GM18951 (cell line): Measurements from ENCODE around the gene RBM42.
"Not testable (repeated sequence)": the region's sequence is repeated elsewhere in the genome, so short reads cannot be mapped to it uniquely, and the experiment has no call there.

Experiments used
- POLR2A ChIP-seq: IDR thresholded peaks from 4 replicates; pipeline ENCODE4 v1.6.1; 2011; ENCODE audit warnings: mild to moderate bottlenecking; ENCODE audit not compliant: insufficient read length, insufficient read depth; ENCODE audit errors: extremely low read depth
- in situ Hi-C: fragments of 300-500 bp; cut with MboI; formaldehyde crosslinking; loops from one replicate; pipeline ENCODE4 v1.12.0; 2022; ENCODE audit warnings: low sequenced_read_pairs, mixed read lengths, inconsistent platforms; ENCODE audit not compliant: unreplicated experiment

RBM42 gene, protein sequence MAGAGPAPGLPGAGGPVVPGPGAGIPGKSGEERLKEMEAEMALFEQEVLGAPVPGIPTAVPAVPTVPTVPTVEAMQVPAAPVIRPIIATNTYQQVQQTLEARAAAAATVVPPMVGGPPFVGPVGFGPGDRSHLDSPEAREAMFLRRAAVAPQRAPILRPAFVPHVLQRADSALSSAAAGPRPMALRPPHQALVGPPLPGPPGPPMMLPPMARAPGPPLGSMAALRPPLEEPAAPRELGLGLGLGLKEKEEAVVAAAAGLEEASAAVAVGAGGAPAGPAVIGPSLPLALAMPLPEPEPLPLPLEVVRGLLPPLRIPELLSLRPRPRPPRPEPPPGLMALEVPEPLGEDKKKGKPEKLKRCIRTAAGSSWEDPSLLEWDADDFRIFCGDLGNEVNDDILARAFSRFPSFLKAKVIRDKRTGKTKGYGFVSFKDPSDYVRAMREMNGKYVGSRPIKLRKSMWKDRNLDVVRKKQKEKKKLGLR

DNA sequence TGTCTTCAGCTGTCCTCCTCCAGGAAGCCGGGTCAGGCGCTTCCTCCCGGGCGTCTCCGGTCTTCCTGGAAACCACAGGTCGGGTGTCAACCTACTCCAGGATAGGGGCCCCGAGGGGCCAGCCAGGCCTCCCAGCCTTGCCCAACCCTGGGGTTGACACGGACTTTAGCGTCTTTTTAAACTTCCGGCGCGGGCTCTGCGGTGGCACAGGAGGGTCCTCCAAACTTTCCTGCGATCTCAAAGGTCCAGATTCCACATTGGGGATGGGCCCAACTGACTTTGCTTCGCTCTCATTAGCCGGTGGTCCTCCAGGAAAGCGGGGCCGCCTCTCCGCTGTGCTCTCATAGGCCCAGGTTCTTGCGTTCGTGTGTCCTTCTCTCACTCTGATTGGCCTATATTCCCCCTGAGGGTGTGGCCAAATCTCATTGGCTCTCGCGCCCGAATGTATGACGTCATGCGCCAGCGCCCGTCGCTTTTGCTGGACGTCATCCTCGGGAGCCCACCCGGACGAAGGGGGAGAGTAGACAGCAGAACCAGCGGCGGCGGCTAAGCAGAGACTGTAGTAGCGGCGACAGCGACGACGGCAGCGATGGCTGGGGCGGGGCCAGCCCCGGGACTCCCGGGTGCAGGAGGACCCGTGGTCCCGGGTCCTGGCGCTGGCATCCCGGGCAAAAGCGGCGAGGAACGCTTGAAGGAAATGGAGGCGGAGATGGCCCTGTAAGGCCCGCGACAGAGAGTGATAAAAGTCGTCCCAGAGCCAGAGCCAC, at the start of gene RBM42:
RBM42 (plus strand) TSS at position 472 of the 767 bp plus-strand sequence; CDS start at position 590, 118 bp downstream.
- in situ Hi-C loops = no loop called here
- peak; percentile 70 for TF ChIP-seq POLR2A

DNA sequence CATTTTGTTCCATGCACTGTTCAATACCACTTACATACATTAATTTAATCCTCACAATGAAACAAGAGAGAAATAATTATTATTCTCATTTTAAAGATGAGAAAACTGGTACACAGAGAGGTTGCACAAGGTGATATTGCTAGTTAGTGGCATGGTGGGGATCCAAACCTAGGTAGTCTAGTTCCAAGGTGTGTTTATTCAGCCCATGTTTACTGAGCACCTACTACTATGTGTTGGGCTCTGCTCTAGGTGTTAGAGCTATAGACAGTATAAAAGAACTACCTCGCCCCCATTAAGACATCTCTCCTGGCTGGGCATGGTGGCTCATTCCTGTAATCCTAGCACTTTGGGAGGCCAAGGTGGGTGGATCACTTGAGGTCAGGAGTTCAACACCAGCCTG, 46.1 kb upstream of the RBM42 start:
- in situ Hi-C loops = no loop called here
- no peak for TF ChIP-seq POLR2A

DNA sequence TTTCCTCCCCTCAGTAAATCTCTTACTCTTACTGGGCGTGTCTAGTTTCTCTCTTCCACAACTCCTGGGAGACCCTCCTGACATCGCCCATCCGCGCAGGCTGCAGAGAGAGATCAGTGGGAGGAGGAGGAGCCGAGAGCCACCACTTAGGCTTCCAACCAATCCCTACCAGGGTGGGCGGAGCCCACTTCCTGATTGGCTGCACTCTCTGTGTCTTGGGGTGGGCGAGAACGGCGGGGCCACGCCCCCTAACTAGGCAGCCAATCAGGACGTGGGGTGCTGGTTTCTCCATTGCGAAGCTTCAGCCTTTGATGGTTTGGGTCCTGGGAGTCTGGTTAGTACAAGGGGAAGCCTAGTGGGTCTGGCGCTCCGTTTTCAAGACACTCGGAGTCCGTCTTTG, 43.0 kb upstream of the RBM42 start, which contains the start of gene PMIS2:
PMIS2 (plus strand) TSS at position 326 of the 400 bp plus-strand sequence. CDS start 87 bp downstream, outside the sequence.
- in situ Hi-C loops = no loop called here
- no peak for TF ChIP-seq POLR2A

DNA sequence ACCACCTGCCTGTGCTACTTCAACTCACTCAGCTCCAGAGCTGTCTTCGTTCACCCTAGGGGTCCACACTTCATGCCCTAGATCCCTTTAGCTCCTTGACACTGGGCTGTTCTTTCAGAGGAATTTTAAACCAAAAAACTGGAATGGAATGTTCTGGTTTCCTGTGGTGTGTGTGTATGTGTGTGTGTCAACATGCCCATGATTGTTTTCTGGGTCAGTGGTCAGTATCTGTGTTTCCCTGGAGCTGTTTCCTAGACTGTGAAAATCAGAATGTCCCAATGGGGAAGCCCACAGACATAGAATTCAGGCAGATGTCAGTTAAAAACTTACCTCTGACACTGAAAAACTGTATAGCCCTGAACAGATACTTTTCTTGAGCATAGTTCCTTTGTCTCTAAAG, 41.5 kb upstream of the RBM42 start:
- in situ Hi-C loops = no loop called here
- TF ChIP-seq POLR2A = no peak

DNA sequence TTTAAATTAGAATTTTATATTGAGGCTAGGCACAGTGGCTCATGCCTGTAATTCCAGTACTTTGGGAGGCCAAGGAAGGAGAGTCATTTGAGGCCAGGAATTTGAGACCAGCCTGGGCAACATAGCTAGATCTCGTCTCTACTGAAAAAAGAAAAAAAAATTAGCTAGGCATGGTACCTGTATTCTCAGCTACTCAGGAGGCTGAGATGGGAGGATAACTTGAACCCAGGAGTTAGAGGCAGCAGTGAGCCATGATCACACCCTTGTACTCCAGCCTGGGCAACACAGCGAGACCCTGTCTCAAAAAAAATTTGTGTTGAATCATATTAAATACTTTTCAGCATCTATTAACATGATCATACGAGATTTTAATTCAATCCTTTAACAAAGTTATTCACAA, 38.0 kb upstream of the RBM42 start:
- in situ Hi-C loops = no loop called here
- no peak for TF ChIP-seq POLR2A

DNA sequence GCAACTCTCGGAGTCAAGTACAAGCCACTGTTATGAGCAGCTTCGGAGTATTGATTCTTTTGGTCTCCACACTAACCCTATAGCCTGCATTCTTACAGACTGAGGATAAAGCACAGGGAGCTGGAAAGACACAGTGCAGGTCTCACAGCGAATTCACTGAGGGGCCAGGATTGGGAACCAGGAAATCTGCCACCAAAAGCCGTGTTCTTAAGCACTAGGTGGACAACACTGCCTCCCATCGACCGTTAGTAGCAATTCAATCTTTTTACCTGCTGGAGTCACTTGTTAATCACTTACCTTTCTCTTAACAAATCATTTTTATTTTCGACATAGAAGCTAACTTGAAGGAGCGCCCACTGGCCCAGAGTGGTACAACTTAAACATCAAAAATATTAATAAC, 36.6 kb upstream of the RBM42 start:
- TF ChIP-seq POLR2A = no peak
- in situ Hi-C loops = no loop called here

DNA sequence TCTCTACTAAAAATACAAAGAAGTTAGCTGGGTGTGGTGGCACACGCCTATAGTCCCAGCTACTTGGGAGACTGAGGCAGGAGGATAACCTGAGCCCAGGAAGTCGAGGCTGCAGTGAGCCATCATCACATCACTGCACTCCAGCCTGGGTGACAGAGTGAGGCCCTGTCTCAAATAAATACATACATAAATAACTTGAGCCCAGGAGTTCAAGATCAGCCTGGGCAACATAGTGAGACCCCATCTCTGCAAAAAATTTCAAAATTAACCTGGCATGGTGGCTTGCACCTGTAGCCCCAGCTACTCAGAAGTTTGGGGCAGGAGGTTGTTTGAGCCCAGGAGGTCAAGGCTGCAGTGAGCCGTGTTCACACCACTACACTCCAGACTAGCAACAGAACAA, 33.8 kb upstream of the RBM42 start:
- in situ Hi-C loops = not testable (repeated sequence)

DNA sequence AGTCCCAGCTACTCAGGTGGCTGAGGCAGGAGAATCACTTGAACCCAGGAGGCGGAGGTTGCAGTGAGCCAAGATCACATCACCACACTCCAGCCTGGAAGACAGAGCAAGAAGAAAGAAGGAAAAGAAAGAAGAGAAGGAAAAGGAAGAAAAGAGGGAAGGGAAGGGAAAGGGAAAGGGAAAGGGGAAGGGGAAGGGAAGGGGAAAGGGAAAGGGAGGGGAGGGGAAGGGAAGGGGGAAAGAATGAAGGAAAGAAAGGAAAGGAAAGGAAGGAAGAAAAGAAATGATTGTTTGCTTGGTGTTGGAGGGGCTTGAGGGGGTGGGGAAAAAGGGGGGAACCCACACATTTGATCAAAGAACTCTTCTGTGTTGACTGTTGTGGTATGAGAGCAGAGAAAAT, 32.9 kb upstream of the RBM42 start:
- in situ Hi-C loops = no loop called here
- no peak for TF ChIP-seq POLR2A

DNA sequence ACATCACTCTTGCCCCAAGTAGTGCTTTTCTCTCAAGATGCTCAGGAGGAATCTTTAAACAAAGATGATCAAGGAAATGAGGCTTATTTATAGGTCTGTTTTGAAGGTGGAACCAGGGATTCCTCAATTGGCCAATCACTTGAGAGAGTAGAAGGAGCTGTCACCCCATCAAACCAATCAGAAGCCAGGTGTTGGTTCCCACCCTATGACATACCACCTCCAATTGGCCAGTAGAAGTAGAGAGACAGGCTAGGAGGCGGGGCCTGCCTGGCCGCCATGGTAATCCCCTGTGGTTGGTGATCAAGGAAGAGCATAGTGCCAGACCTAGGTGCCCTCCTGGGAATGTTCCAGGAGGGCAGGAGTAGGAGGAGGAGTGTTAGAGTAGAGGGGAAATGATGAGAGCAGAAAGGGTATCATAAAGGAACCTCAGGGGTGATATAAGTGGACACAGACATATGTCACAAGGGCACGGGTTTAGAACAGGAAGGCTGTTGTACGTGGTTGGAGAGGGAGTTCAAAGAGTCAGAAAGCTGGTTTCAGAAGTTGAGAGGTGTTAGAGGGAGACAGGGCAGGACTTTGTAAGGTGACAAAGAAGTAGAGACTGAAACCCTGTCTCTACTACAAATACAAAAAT, 32.4 kb upstream of the RBM42 start:
- in situ Hi-C loops = no loop called here
- TF ChIP-seq POLR2A = no peak

DNA sequence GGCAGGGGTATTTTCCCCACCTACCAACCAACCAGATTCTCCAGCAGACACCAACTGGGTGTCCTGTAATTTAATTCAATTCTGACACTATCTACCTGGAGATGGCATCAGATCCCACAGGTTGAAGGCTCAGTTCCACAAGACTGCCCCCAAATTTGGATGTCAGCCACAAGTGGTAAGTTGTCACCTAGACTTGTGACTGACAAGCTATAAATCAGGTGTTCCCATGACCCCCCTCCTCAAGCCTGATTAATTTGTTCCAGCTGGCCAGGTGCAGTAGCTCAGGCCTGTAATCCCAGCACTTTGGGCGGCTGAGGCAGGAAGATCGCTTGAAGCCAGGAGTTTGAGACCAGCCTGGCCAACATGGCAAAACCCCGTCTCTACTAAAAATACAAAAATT, 26.9 kb upstream of the RBM42 start:
- in situ Hi-C loops = no loop called here
- TF ChIP-seq POLR2A = no peak

DNA sequence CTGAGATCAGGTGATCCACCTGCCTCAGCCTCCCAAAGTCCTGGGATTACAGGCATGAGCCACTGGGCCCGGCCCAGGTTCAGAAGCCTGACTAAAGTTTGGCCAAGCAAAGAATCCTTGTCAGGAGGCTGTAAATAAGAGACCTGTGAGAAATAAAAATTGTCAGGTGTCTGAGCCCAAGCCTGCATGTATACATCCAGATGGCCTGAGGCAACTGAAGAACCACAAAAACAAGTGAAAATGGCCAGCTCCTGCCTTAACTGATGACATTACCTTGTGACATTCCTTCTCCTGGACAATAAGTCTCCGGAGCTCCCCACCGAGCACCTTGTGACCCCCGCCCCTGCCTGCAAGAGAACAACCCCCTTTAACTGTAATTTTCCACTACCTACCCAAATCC, 24.4 kb upstream of the RBM42 start:
- in situ Hi-C loops = not testable (repeated sequence)

DNA sequence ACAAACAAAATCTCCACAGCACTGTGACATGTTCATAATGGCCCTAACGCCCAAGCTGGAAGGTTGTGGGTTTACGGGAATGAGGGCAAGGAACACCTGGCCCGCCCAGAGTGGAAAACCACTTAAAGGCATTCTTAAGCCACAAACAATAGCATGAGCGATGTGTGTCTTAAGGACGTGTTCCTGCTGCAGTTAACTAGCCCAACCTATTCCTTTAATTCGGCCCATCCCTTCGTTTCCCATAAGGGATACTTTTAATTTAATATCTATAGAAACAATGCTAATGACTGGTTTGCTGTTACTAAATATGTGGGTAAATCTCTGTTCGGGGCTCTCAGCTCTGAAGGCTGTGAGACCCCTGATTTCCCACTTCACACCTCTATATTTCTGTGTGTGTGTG, 21.7 kb upstream of the RBM42 start:
- in situ Hi-C loops = not testable (repeated sequence)

DNA sequence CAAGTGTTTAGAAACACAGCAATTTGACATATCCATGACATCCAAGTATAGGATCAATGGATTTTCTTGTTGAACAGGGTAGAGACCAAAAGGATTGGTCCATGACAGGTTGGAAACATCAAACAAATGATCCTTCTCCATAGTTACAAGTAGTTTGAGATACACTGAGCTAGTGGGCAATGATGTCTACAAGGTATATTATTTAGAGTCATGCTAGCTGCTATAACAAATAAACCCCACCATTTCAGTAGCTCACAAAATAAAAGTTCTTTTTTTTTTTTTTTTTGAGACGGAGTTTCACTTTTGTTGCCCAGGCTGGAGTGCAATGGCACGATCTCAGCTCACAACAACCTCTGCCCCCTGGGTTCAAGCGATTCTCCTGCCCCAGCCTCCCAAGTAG, 21.2 kb upstream of the RBM42 start:
- no peak for TF ChIP-seq POLR2A
- in situ Hi-C loops = no loop called here

DNA sequence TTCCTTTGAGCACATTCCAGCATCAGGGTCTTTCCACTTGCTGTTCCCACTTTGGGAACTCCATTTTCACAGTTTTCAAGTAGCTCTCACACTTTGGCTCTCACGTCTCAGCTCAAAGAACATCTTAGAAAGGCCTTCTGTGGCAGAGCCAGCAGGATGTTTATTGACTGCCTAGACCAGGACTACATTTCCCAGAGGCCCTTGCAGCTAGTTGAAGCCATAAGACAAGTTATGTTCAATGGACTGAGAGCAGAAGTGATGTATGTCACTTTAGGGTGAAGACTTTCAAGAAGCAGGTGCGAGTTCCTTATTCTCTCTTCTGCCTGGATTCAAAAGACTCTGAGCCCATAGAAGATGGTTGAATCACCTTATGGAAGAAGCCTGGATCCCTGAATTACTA, 20.6 kb upstream of the RBM42 start:
- in situ Hi-C loops = no loop called here

More for the DNA sequence above, 20.6 kb upstream of the RBM42 start:
- TF ChIP-seq POLR2A = no peak
